Panc1 (cell line): Measurements from ENCODE around the gene RPH3AL. TPM values are rescaled to one million over a fixed set of nuclear protein-coding genes. Genes with fewer than 3 reads are reported as not detected.

Experiments
- ATAC-seq: fragments of 200-7000 bp; cut with Tn5 transposase; 2 replicates; pipeline ENCODE4 v1.9.1; 2020; ENCODE audit warnings: mild to moderate bottlenecking, moderate library complexity
- BruUV-seq: library from RNA; stranded (reverse); fragments of 400-500 nt; replicated peaks from 2 replicates; lab custom pipeline; 2021; lab: Mats Ljungman, UMichigan
- CTCF ChIA-PET: fragments of 300-600 bp; sonication (Branson Sonifier 250); formaldehyde crosslinking; loops from one replicate; lab custom pipeline; 2022; ENCODE audit warnings: antibody characterized with exemption; lab: Charles Lee
- POLR2A ChIA-PET: fragments of 300-600 bp; sonication (Branson Sonifier 250); formaldehyde crosslinking; loops from one replicate; lab custom pipeline; 2022; ENCODE audit warnings: antibody characterized with exemption; lab: Charles Lee
- DNase-seq: peaks from one replicate; pipeline ENCODE4 v3.0.0-alpha.2; 2010; ENCODE audit warnings: low read depth, low spot score
- H3K27ac ChIP-seq: 2 replicates; pipeline ENCODE4 v1.5.1; 2011; ENCODE audit warnings: mild to moderate bottlenecking, low read length, inconsistent platforms
- H3K27me3 ChIP-seq: fragments of 200-500 bp; sonication (Bioruptor generic); 2 replicates; pipeline ENCODE4 v1.6.0; 2014; ENCODE audit warnings: low read length, inconsistent platforms; ENCODE audit not compliant: control insufficient read depth, insufficient read depth
- H3K36me3 ChIP-seq: fragments of 200-500 bp; sonication (Bioruptor generic); 2 replicates; pipeline ENCODE4 v1.5.1; 2014; ENCODE audit warnings: inconsistent platforms, mild to moderate bottlenecking, low read length, moderate library complexity; ENCODE audit not compliant: control insufficient read depth, insufficient read depth
- H3K4me1 ChIP-seq: 2 replicates; pipeline ENCODE4 v1.5.1; 2011; ENCODE audit warnings: inconsistent platforms, mild to moderate bottlenecking, low read length, moderate library complexity; ENCODE audit not compliant: control insufficient read depth, insufficient read depth
- H3K4me3 ChIP-seq, 2 experiments: 2 replicates each; pipeline ENCODE4 v1.5.1; 2011 to 2012; ENCODE audit warnings: low read depth in 2 of 2, low read length in 2 of 2, mild to moderate bottlenecking in 2 of 2, inconsistent platforms in 1 of 2, moderate library complexity in 1 of 2
- H3K9me3 ChIP-seq: fragments of 200-500 bp; sonication (Bioruptor generic); 2 replicates; pipeline ENCODE4 v1.5.1; 2014; ENCODE audit warnings: low read depth, mild to moderate bottlenecking, inconsistent platforms, low read length, moderate library complexity; ENCODE audit not compliant: control insufficient read depth, insufficient read depth
- POLR2AphosphoS5 ChIP-seq: IDR thresholded peaks from 2 replicates; pipeline ENCODE4 v1.6.1; 2012; ENCODE audit warnings: mild to moderate bottlenecking, low read depth, low read length, moderate library complexity
- REST ChIP-seq, 2 experiments: IDR thresholded peaks; 2 replicates each; pipeline ENCODE4 v1.6.1; 2011 to 2012; ENCODE audit warnings: low read depth in 2 of 2, control low read depth in 1 of 2, low read length in 1 of 2, mild to moderate bottlenecking in 1 of 2, moderate library complexity in 1 of 2; ENCODE audit not compliant: insufficient read depth in 1 of 2
- SIN3A ChIP-seq: IDR thresholded peaks from 2 replicates; pipeline ENCODE4 v1.6.1; 2012; ENCODE audit warnings: low read depth, mild to moderate bottlenecking, low read length, moderate library complexity, borderline replicate concordance; ENCODE audit not compliant: insufficient read depth
- TCF7L2 ChIP-seq: IDR thresholded peaks from 2 replicates; pipeline ENCODE4 v1.6.1; 2011; ENCODE audit warnings: mild to moderate bottlenecking, low read depth, low read length, inconsistent platforms
- in situ Hi-C: cut with HindIII; loops from 2 replicates; pipeline ENCODE4 v1.10.0; 2016; ENCODE audit warnings: low sequenced_read_pairs, low pct_unique_long_range_greater_than_20kb
- intact Hi-C: fragments of 100-400 bp; cut with micrococcal nuclease; formaldehyde crosslinking; loops from one replicate; pipeline ENCODE4 v1.10.0; 2022; ENCODE audit not compliant: unreplicated experiment
- total RNA-seq: library from RNA; stranded (reverse); gene quantifications from one replicate; pipeline ENCODE4 v1.2.1, GENCODE V29; 2021; ENCODE audit not compliant: unreplicated experiment
- TF ChIP-seq, protein P1 (sequence below): fragments of 450-650 bp; IDR thresholded peaks from 2 replicates; pipeline ENCODE4 v1.5.1; 2017; ENCODE audit warnings: mild to moderate bottlenecking

Gene RPH3AL
- total RNA-seq, 1 experiment from 2014 or later, result 2.2 TPM

GRCh38 chr17:249236-249993, 103.2 kb downstream of the RPH3AL start:
- ChIA-PET CTCF (interaction anchor here (0.7 kb wide), 1 partner anchor 748 kb away, joined by 4 read pairs; no protein-coding TSS in a partner anchor), POLR2A (no interaction called here)
- no peaks in the 10 kb centered on the region for H3K9me3 ChIP-seq
- no peak overlapping the region for H3K4me3 ChIP-seq
- H3K4me1 ChIP-seq, result no peaks in the 10 kb centered on the region
- no peaks in the 10 kb centered on the region for H3K27me3 ChIP-seq
- no peak for TF ChIP-seq TCF7L2
- no peaks in the 10 kb centered on the region for H3K36me3 ChIP-seq
- ATAC-seq (no peak), DNase-seq (no peak)
- no peak overlapping the region for H3K27ac ChIP-seq
- intact Hi-C loops, result no loop called here
- in situ Hi-C loops, result no loop called here
- no TSS peak for BruUV-seq

DNA sequence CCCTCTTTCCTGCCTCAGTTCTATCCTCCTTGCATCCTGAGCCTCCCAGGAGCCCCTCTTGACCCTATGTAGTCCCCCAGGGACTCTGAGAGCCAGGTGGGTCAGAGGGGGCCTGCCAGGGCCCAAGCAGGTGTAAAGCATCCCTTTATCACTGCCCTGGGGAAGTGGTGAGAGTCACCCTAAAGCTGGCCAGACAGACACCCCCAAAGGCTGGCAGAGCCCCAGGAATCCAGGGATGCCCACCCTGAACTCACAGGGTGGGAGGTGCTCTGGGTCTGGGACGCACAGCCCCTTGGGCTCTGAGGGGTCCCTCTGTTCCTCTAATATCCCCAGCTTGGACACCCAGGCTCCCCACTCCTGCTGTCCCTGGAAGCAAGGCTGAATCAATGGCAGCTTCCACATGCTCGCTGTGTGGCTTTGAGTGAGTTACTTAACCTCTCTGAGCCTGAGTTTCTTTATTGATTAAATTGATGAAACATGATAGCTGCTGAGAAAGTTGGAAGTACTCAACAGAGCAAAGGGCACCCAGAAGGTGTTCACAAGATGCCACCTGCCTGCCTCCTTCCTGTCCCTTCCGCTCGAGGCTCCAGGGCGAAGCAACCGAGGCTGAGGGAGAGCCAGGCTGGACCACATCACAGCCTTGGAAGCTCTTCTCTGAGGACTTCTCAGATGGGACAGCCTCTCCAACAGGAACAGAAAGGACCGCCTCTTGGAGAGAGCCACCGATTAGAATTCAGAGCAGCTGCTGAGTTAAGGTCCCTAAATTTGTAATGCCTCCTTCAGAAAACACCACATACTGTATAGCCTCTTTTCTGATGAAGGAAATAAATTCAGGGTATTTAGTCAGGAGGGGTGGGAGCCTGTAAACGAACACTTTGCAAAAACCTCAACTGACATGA, 104.0 kb downstream of the RPH3AL start:
- CTCF ChIA-PET, result interaction anchor here (0.6 kb wide), 1 partner anchor 70 kb away, joined by 5 read pairs; no protein-coding TSS in a partner anchor
- ATAC-seq (no peak), DNase-seq (no peak)
- intact Hi-C loops, result no loop called here
- no peaks in the 10 kb centered on the region for H3K9me3 ChIP-seq
- BruUV-seq, result no TSS peak
- in situ Hi-C loops, result no loop called here
- no peak for TF ChIP-seq POLR2AphosphoS5
- TF ChIP-seq REST (IDR thresholded peaks at IDR 0.05; ENCODE audit: insufficient read depth in 1 of 2, low read depth in 2 of 2, low read length in 1 of 2), result no peak
- TF ChIP-seq, protein P1, sequence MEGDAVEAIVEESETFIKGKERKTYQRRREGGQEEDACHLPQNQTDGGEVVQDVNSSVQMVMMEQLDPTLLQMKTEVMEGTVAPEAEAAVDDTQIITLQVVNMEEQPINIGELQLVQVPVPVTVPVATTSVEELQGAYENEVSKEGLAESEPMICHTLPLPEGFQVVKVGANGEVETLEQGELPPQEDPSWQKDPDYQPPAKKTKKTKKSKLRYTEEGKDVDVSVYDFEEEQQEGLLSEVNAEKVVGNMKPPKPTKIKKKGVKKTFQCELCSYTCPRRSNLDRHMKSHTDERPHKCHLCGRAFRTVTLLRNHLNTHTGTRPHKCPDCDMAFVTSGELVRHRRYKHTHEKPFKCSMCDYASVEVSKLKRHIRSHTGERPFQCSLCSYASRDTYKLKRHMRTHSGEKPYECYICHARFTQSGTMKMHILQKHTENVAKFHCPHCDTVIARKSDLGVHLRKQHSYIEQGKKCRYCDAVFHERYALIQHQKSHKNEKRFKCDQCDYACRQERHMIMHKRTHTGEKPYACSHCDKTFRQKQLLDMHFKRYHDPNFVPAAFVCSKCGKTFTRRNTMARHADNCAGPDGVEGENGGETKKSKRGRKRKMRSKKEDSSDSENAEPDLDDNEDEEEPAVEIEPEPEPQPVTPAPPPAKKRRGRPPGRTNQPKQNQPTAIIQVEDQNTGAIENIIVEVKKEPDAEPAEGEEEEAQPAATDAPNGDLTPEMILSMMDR, result no peak
- TF ChIP-seq TCF7L2, result no peak
- TF ChIP-seq SIN3A, result no peak
- POLR2A ChIA-PET, result no interaction called here
- no peak overlapping the region for H3K27ac ChIP-seq
- no peaks in the 10 kb centered on the region for H3K27me3 ChIP-seq
- H3K36me3 ChIP-seq, result no peaks in the 10 kb centered on the region
- H3K4me3 ChIP-seq, result no peak overlapping the region
- H3K4me1 ChIP-seq, result no peaks in the 10 kb centered on the region
